K562 (cell line): Measurements from ENCODE around the gene NDUFS8. TPM values are rescaled to one million over a fixed set of nuclear protein-coding genes. Genes with fewer than 3 reads are reported as not detected.

Source experiments
- ATAC-seq: fragments of 200-7000 bp; cut with Tn5 transposase; 3 replicates; pipeline ENCODE4 v1.9.1; 2020; ENCODE audit warnings: moderate library complexity
- BruUV-seq: library from RNA; stranded (reverse); fragments of 400-500 nt; replicated peaks from 2 replicates; lab custom pipeline; 2021; lab: Mats Ljungman, UMichigan
- CTCF ChIA-PET: fragments of 300-600 bp; formaldehyde crosslinking; extraction: SDS; loops from one replicate; lab custom pipeline; 2021; ENCODE audit warnings: low intra/inter-chr PET ratio; lab: Yijun Ruan, JAX
- POLR2A ChIA-PET: fragments of 300-600, 350-650 bp; sonication (Branson Sonifier 250); formaldehyde crosslinking; extraction: SDS; loops from one replicate; lab custom pipeline; 2021; ENCODE audit warnings: antibody characterized with exemption, inconsistent platforms; lab: Yijun Ruan, JAX
- DNase-seq, 4 experiments: peaks; one replicate each; pipeline versions ENCODE4 v3.0.0 to v3.0.0-alpha.2; 2011 to 2018; ENCODE audit warnings: low spot score in 3 of 4, mixed read lengths in 3 of 4; ENCODE audit errors: extremely low read depth in 1 of 4
- FAIRE-seq: peaks from 2 replicates; lab custom pipeline; 2011; peaks lifted over from hg19 to GRCh38; lab: Jason Lieb, UNC
- H2AFZ ChIP-seq: 2 replicates; pipeline ENCODE4 v1.6.0; 2011; ENCODE audit warnings: low read depth, low read length, control low read depth, inconsistent platforms
- H3K27ac ChIP-seq: fragments of 200-600 bp; 3 replicates; pipeline ENCODE4 v1.8.0; 2011; ENCODE audit warnings: low read depth, mild to moderate bottlenecking, control low read depth, inconsistent platforms, low read length, moderate library complexity, mixed read lengths; ENCODE audit errors: extremely low read depth
- H3K27me3 ChIP-seq, 2 experiments: fragments of 300-600 bp in 1 of 2; 2 replicates in 1 of 2; 3 replicates in 1 of 2; pipeline versions ENCODE4 v1.6.0 to v1.8.0; 2011; ENCODE audit warnings: inconsistent platforms in 2 of 2, low read length in 2 of 2, mild to moderate bottlenecking in 1 of 2, mixed read lengths in 1 of 2, moderate library complexity in 1 of 2; ENCODE audit not compliant: control insufficient read depth in 2 of 2, insufficient read depth in 2 of 2
- H3K36me3 ChIP-seq: fragments of 300-600 bp; 3 replicates; pipeline ENCODE4 v1.8.0; 2011; ENCODE audit warnings: mild to moderate bottlenecking, low read length, inconsistent platforms; ENCODE audit not compliant: control insufficient read depth, insufficient read depth
- H3K4me1 ChIP-seq, 2 experiments: fragments of 200-600 bp in 1 of 2; replicated peaks in 1 of 2; 2 replicates in 1 of 2; 3 replicates in 1 of 2; pipeline versions ENCODE4 v1.5.1 to v1.8.0; 2011; ENCODE audit warnings: inconsistent platforms in 2 of 2, low read length in 2 of 2, mild to moderate bottlenecking in 1 of 2, mixed read lengths in 1 of 2, moderate library complexity in 1 of 2; ENCODE audit not compliant: control insufficient read depth in 2 of 2, insufficient read depth in 2 of 2
- H3K4me2 ChIP-seq: 2 replicates; pipeline ENCODE4 v1.6.1; 2011; ENCODE audit warnings: low read length, control low read depth, inconsistent platforms, mixed read lengths; ENCODE audit not compliant: insufficient read depth
- H3K4me3 ChIP-seq: fragments of 200-600 bp; sonication (generic), shearing (Covaris generic); 2 replicates; pipeline ENCODE4 v1.5.1; 2016; ENCODE audit warnings: control low read depth, inconsistent platforms
- H3K79me2 ChIP-seq: fragments of 200-600 bp; 3 replicates; pipeline ENCODE4 v1.8.0; 2011; ENCODE audit warnings: low read length, inconsistent platforms; ENCODE audit not compliant: control insufficient read depth, insufficient read depth
- H3K9ac ChIP-seq, 2 experiments: 2 replicates each; pipeline versions ENCODE4 v1.6.0 to v1.6.1; 2011; ENCODE audit warnings: low read depth in 2 of 2, low read length in 2 of 2, control low read depth in 1 of 2, inconsistent platforms in 1 of 2, mild to moderate bottlenecking in 1 of 2, mixed read lengths in 1 of 2; ENCODE audit not compliant: insufficient read depth in 1 of 2
- H3K9me1 ChIP-seq: one replicate; pipeline ENCODE4 v1.6.0; 2011; ENCODE audit warnings: inconsistent platforms, mild to moderate bottlenecking, low read length, moderate library complexity; ENCODE audit not compliant: control insufficient read depth, insufficient read depth
- H3K9me3 ChIP-seq: replicated peaks from 2 replicates; pipeline ENCODE4 v1.5.1; 2011; ENCODE audit warnings: low read depth, low read length, inconsistent platforms; ENCODE audit not compliant: control insufficient read depth, insufficient read depth
- H4K20me1 ChIP-seq: replicated peaks from 2 replicates; pipeline ENCODE4 v1.6.1; 2011; ENCODE audit warnings: low read length, inconsistent platforms, mixed read lengths; ENCODE audit not compliant: control insufficient read depth, insufficient read depth
- HNRNPL ChIP-seq: fragments of 200-400 bp; formaldehyde crosslinking; IDR thresholded peaks from 2 replicates; pipeline ENCODE4 v1.6.1; 2017; ENCODE audit warnings: low read depth, mild to moderate bottlenecking, low read length
- KLF10 ChIP-seq: fragments of 250-450 bp; sonication (Bioruptor Pico); IDR thresholded peaks from 2 replicates; pipeline ENCODE4 v1.6.1; 2021; ENCODE audit warnings: matching md5 sums
- MCM7 ChIP-seq, 2 experiments: fragments of 450-650 bp; IDR thresholded peaks; 2 replicates each; pipeline ENCODE4 v1.6.1; 2016 to 2018
- MYNN ChIP-seq, 2 experiments: sonication (generic); formaldehyde crosslinking in 1 of 2; IDR thresholded peaks; 2 replicates each; pipeline versions ENCODE4 v1.5.0 to v1.6.1; 2016 to 2020; ENCODE audit warnings: antibody characterized with exemption in 1 of 2, missing genetic modification reagents in 1 of 2
- NFIC ChIP-seq: fragments of 450-650 bp; IDR thresholded peaks from 2 replicates; pipeline ENCODE4 v1.6.1; 2017; ENCODE audit warnings: mild to moderate bottlenecking, inconsistent platforms
- SLC30A9 ChIP-seq: fragments of 250-450 bp; sonication (Bioruptor Pico); IDR thresholded peaks from 2 replicates; pipeline ENCODE4 v1.8.0; 2022; ENCODE audit warnings: mild to moderate bottlenecking, moderate library complexity
- SRSF7 ChIP-seq: fragments of 200-400 bp; formaldehyde crosslinking; optimal IDR thresholded peaks from 2 replicates; pipeline ENCODE3; 2017; ENCODE audit warnings: mild to moderate bottlenecking, low read depth, low read length
- TAF7 ChIP-seq: fragments of 450-650 bp; IDR thresholded peaks from 2 replicates; pipeline ENCODE4 v1.6.1; 2016; ENCODE audit warnings: missing genetic modification characterization, missing compliant biosample characterization
- ZBED1 ChIP-seq: IDR thresholded peaks from 2 replicates; pipeline ENCODE4 v1.6.1; 2014
- ZNF3 ChIP-seq: fragments of 250-450 bp; sonication (Bioruptor Pico); IDR thresholded peaks from 2 replicates; pipeline ENCODE4 v1.5.0; 2021; ENCODE audit warnings: mild to moderate bottlenecking, moderate library complexity
- ZNF445 ChIP-seq: fragments of 250-450 bp; sonication (Bioruptor Pico); IDR thresholded peaks from 2 replicates; pipeline ENCODE4 v1.4.0; 2020; ENCODE audit warnings: low read depth, mild to moderate bottlenecking, moderate library complexity
- ZNF57 ChIP-seq: fragments of 450-650 bp; formaldehyde crosslinking; IDR thresholded peaks from 2 replicates; pipeline ENCODE4 v1.4.0; 2020; ENCODE audit warnings: mild to moderate bottlenecking, moderate library complexity
- ZNF778 ChIP-seq: fragments of 450-650 bp; formaldehyde crosslinking; IDR thresholded peaks from 2 replicates; pipeline ENCODE4 v1.4.0; 2020; ENCODE audit warnings: mild to moderate bottlenecking, moderate library complexity
- WGBS: fragments of 100-300 bp; shearing (Covaris generic); methylation state at CpG from one replicate; pipeline ENCODE4 v1.1.6; 2016; ENCODE audit warnings: low coverage, mixed read lengths; ENCODE audit not compliant: insufficient coverage; ENCODE audit errors: missing lambda C conversion rate; 5-methylcytosine and 5-hydroxymethylcytosine counted together
- in situ Hi-C: fragments of 300-500 bp; cut with MboI; formaldehyde crosslinking; loops from 4 replicates; pipeline ENCODE4 v1.15.0; 2018; ENCODE audit warnings: inconsistent platforms, mixed read lengths
- intact Hi-C: fragments of 100-400 bp; cut with micrococcal nuclease; formaldehyde crosslinking; loops from 2 replicates; pipeline ENCODE4 v1.14.2; 2022
- polyA plus RNA-seq, 8 experiments: library from polyadenylated mRNA; depleted of rRNA in 4 of 8; stranded (reverse) in 5 of 8; unstranded in 3 of 8; fragments of >200 nt; fragmentation: Nextera tagmentation in 2 of 8; fragmentation: Illumina TruSeq in 1 of 8; extraction: Ambion mirVana in 2 of 8; extraction: Trizol in 1 of 8; gene quantifications; 2 replicates each; pipeline versions ENCODE4 v1.2.1 to v1.2.3, GENCODE V29; 2011 to 2014; ENCODE audit warnings: inconsistent platforms in 1 of 8, missing spikeins in 1 of 8
- total RNA-seq, 7 experiments: library from RNA; depleted of rRNA in 6 of 7; stranded (reverse); fragments of >200 nt in 6 of 7; fragmentation: Illumina TruSeq in 2 of 7; extraction: Trizol in 2 of 7; gene quantifications; 2 replicates each; pipeline versions ENCODE4 v1.2.1 to v1.2.3, GENCODE V29; 2011 to 2021; ENCODE audit warnings: low replicate concordance in 1 of 7
- TF ChIP-seq, protein P1 (sequence below): sonication (generic); formaldehyde crosslinking; IDR thresholded peaks from 2 replicates; pipeline ENCODE4 v1.8.1; 2022; ENCODE audit warnings: missing genetic modification reagents
- TF ChIP-seq, protein P2 (sequence below): fragments of 250-450 bp; sonication (Bioruptor Pico); IDR thresholded peaks from 2 replicates; pipeline ENCODE4 v1.6.1; 2021; ENCODE audit warnings: mild to moderate bottlenecking
- TF ChIP-seq, protein P3 (sequence below): fragments of 250-450 bp; sonication (Bioruptor Pico); IDR thresholded peaks from 2 replicates; pipeline ENCODE4 v1.5.0; 2021

Gene NDUFS8
- total and polyA plus RNA-seq, 9 of the 15 experiments (the other 6 are each of a cell fraction or from before 2014, with no cell fraction given) = 36.5 to 351 (median 101) TPM

DNA sequence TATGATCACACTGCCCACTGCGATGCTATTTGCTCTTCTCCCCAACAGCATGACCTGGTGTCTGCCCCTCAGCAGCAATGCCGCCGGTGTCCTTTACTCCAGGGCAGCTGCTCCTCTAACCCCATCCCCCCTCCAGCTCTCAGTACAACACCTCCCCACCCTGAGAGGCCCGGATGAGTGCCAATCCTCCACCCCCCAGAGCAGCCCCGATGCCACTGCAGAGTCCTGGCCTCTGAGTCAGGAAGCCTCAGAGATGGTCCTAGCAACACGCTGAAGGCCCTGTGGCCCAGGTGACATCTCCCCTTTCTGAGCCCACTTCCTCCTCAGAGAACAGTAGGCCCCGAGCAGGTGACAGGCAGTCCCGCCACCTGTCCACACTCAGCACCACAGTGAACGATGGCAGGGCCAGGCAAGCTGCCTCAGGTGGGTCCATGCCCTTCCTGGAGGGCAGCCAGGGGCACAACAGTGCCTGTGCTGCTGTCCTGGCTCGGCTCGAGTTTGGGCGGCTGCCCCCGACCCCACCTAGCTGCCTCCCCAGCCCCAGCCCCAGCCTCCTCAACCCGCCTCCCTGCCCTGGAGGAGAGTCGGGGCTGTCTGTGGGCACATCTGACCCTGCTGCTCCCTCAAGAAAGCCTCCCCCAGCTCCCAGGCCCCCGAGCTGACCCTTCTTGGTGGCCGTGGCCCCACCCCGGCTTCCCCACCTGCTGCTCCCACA lies 3.9 kb upstream of the NDUFS8 start:
- H3K4me1 ChIP-seq = peaks cover 10 to 43% of the 10 kb centered on the region in 2 experiments; a peak in 4 of 5 replicates
- no peak for ATAC-seq
- H3K36me3 ChIP-seq = no peaks in the 10 kb centered on the region
- CTCF ChIA-PET = no interaction called here
- peak overlapping the region in 1 of 2 experiments; percentile 73; a peak in 2 of 4 replicates for H3K9ac ChIP-seq
- no peak for DNase-seq
- POLR2A ChIA-PET = no interaction called here
- peaks cover 10% of the 10 kb centered on the region for H3K79me2 ChIP-seq
- no peaks in the 10 kb centered on the region for H3K9me1 ChIP-seq
- H3K9me3 ChIP-seq = no peaks in the 10 kb centered on the region
- FAIRE-seq = no peak
- in situ Hi-C loops (no loop called here), intact Hi-C loops (no loop called here)
- WGBS = 70% methylated on average over 11 of the region's 18 CpGs
- no peak overlapping the region for H2AFZ ChIP-seq
- H4K20me1 ChIP-seq = peaks cover 4% of the 10 kb centered on the region; the same call in 1 of the 2 replicates
- H3K4me2 ChIP-seq = no peak overlapping the region
- H3K27me3 ChIP-seq = no peaks in the 10 kb centered on the region
- no peak overlapping the region for H3K4me3 ChIP-seq
- no peak for TF ChIP-seq HNRNPL
- TF ChIP-seq KLF10 (CRISPR knock-in tag) = no peak
- no peak for TF ChIP-seq NFIC
- no peak for TF ChIP-seq MYNN (IDR thresholded peaks at IDR 0.05)
- no peak for TF ChIP-seq MYNN (CRISPR knock-in tag; IDR thresholded peaks at IDR 0.05)
- TF ChIP-seq TAF7 = no peak
- TF ChIP-seq ZBED1 = no peak
- no peak for TF ChIP-seq ZNF445 (CRISPR knock-in tag)
- no peak for TF ChIP-seq ZNF778
- no peak for TF ChIP-seq ZNF57 (CRISPR knock-in tag)
- TF ChIP-seq MCM7 (IDR thresholded peaks at IDR 0.05) = no peak
- TF ChIP-seq, protein P1, sequence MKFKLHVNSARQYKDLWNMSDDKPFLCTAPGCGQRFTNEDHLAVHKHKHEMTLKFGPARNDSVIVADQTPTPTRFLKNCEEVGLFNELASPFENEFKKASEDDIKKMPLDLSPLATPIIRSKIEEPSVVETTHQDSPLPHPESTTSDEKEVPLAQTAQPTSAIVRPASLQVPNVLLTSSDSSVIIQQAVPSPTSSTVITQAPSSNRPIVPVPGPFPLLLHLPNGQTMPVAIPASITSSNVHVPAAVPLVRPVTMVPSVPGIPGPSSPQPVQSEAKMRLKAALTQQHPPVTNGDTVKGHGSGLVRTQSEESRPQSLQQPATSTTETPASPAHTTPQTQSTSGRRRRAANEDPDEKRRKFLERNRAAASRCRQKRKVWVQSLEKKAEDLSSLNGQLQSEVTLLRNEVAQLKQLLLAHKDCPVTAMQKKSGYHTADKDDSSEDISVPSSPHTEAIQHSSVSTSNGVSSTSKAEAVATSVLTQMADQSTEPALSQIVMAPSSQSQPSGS (CRISPR knock-in tag) = no peak
- TF ChIP-seq SRSF7 = no peak
- no peak for TF ChIP-seq ZNF3 (CRISPR knock-in tag)
- TF ChIP-seq, protein P2, sequence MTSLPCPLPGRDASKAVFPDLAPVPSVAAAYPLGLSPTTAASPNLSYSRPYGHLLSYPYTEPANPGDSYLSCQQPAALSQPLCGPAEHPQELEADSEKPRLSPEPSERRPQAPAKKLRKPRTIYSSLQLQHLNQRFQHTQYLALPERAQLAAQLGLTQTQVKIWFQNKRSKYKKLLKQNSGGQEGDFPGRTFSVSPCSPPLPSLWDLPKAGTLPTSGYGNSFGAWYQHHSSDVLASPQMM (CRISPR knock-in tag) = no peak
- TF ChIP-seq, protein P3, sequence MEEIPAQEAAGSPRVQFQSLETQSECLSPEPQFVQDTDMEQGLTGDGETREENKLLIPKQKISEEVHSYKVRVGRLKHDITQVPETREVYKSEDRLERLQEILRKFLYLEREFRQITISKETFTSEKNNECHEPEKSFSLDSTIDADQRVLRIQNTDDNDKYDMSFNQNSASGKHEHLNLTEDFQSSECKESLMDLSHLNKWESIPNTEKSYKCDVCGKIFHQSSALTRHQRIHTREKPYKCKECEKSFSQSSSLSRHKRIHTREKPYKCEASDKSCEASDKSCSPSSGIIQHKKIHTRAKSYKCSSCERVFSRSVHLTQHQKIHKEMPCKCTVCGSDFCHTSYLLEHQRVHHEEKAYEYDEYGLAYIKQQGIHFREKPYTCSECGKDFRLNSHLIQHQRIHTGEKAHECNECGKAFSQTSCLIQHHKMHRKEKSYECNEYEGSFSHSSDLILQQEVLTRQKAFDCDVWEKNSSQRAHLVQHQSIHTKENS (CRISPR knock-in tag) = no peak
- no peak for TF ChIP-seq SLC30A9 (CRISPR knock-in tag)
- no TSS peak for BruUV-seq
- no peak overlapping the region for H3K27ac ChIP-seq
